ENCODE results near the gene NALCN. TPM values are rescaled to one million over a fixed set of nuclear protein-coding genes. Genes with fewer than 3 reads are reported as not detected.

The NALCN gene
- total RNA-seq, 1 donor from 2014 or later: 2.7 TPM

- DNase-seq (ENCODE audit: low read depth): peak; percentile 40
Observed at GRCh38 chr13:101211261-101211660, 205.0 kb downstream of the NALCN start.

GRCh38 chr13:101210774-101211173, 205.5 kb downstream of the NALCN start:
- DNase-seq (ENCODE audit: low read depth): no peak

- DNase-seq (ENCODE audit: low read depth): no peak
Observed at GRCh38 chr13:101209206-101209893, 207.0 kb downstream of the NALCN start.

- no peak for DNase-seq (ENCODE audit: low read depth)
Observed at GRCh38 chr13:101205408-101205807, 210.9 kb downstream of the NALCN start.

- no peak for DNase-seq (ENCODE audit: low read depth)
Observed at GRCh38 chr13:101204270-101205020, 211.9 kb downstream of the NALCN start.

- DNase-seq (ENCODE audit: low read depth): no peak
Observed at GRCh38 chr13:101202590-101202989, 213.7 kb downstream of the NALCN start.

- no peak for DNase-seq (ENCODE audit: low read depth)
Observed at GRCh38 chr13:101190976-101191375, 225.3 kb downstream of the NALCN start.

- no peak for DNase-seq (ENCODE audit: low read depth)
Observed at GRCh38 chr13:101190337-101190736, 226.0 kb downstream of the NALCN start.

GRCh38 chr13:101185606-101186005, 230.7 kb downstream of the NALCN start:
- no peak for DNase-seq (ENCODE audit: low read depth)

- DNase-seq (ENCODE audit: low read depth): peak; percentile 8
Observed at GRCh38 chr13:101181076-101181685, 235.1 kb downstream of the NALCN start.

GRCh38 chr13:101179021-101179420, 237.3 kb downstream of the NALCN start:
- DNase-seq (ENCODE audit: low read depth): no peak

GRCh38 chr13:101178406-101178805, 237.9 kb downstream of the NALCN start:
- no peak for DNase-seq (ENCODE audit: low read depth)

- no peak for DNase-seq (ENCODE audit: low read depth)
Observed at GRCh38 chr13:101170306-101170705, 246.0 kb downstream of the NALCN start.

GRCh38 chr13:101157261-101157660, 259.0 kb downstream of the NALCN start:
- DNase-seq (ENCODE audit: low read depth): no peak

GRCh38 chr13:101155920-101156319, 260.4 kb downstream of the NALCN start:
- DNase-seq (ENCODE audit: low read depth): peak; percentile 10

GRCh38 chr13:101152184-101152583, 264.1 kb downstream of the NALCN start:
- DNase-seq (ENCODE audit: low read depth): no peak

- peak; percentile 63 for DNase-seq (ENCODE audit: low read depth)
Observed at GRCh38 chr13:101150998-101151397, 265.3 kb downstream of the NALCN start.

- peak; percentile 63 for DNase-seq (ENCODE audit: low read depth)
Observed at GRCh38 chr13:101149735-101150384, 266.4 kb downstream of the NALCN start.

- DNase-seq (ENCODE audit: low read depth): no peak
Observed at GRCh38 chr13:101146101-101146898, 270.0 kb downstream of the NALCN start.

- peak; percentile 61 for DNase-seq (ENCODE audit: low read depth)
Observed at GRCh38 chr13:101144808-101145419, 271.4 kb downstream of the NALCN start.
